HG02870 (cell line): ENCODE measurements around the gene ZNF585A.
"Not testable (repeated sequence)": the region's sequence is repeated elsewhere in the genome, so short reads cannot be mapped to it uniquely, and the experiment has no call there.

Experiments
- ATAC-seq: cut with Tn5 transposase; IDR thresholded peaks from one replicate; pipeline ENCODE4 v1.9.1; 2021; ENCODE audit warnings: mild to moderate bottlenecking, moderate library complexity; ENCODE audit not compliant: unreplicated experiment

The ZNF585A gene

DNA sequence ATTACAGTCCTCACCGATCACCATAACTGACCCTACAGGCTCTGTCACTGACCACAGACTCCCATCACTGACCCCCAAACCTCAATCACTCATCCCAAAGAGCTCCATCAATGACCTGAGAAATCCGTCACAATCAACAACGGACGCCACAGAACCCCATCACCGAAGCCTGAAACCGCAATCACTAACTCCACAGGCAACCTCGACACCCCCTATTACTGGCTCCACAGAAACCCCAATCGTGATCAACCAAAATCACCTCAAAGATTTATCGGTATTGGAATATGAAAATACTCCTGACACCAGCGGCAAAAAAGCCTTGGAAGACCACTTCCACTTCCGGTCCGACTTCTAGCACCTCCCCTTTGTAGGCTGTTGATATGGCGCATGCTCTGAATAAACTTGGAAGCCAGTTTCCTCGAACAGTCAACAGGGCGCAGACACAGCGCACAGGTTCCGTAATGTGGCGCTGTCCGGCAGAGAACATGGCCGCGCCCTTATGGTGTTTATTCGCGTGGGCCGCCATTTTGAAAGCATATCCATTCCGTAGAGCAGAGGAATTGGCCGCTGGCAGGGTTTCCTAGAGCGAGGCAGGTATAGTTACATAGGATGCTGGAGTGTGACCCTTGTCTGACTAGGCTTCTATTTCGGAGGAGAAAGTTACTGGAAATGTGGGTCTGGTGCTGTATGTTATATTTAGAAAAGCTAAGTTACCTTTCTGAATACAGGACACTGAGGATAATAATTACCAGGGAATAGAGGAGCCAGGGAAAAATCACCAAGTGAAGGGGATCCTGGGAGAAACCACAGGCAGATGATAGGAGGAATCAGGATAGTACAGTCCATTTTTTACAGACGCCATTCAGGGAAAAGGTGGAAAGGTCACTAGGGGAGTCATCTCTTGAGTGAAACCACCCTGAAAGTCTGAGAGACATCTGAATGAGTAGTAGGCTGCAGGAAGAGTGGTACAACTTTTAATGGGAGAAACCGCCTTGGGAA lies at the start of gene ZNF585A:
Gene ZNF585A (minus strand): TSS at position 328 of the 999 bp plus-strand sequence. CDS start 2,785 bp downstream, outside the sequence.
- peak; percentile 94 for ATAC-seq

GRCh38 chr19:37221136-37221535 lies 48.6 kb upstream of the ZNF585A start:
- ATAC-seq = no peak

- ATAC-seq = no peak
These were observed 47.9 kb upstream of the ZNF585A start for GRCh38 chr19:37220383-37220782.

DNA sequence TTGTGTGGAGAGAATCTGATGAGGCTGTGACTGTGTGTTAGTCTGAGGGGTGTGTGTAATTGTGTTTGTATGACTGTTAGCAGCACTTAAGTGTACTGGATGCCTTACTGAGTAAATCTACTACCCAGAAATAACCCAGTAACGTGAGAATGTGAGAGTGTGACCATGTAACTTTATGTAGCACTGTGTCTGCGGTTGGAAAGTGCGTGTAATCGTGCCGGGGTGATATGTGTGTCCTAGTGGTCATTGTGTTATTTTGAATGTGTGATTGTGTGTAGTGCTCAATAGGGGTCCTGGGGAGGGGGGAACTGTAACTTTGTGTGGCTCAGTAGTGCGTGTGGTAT lies 46.1 kb upstream of the ZNF585A start:
- ATAC-seq = no peak

DNA sequence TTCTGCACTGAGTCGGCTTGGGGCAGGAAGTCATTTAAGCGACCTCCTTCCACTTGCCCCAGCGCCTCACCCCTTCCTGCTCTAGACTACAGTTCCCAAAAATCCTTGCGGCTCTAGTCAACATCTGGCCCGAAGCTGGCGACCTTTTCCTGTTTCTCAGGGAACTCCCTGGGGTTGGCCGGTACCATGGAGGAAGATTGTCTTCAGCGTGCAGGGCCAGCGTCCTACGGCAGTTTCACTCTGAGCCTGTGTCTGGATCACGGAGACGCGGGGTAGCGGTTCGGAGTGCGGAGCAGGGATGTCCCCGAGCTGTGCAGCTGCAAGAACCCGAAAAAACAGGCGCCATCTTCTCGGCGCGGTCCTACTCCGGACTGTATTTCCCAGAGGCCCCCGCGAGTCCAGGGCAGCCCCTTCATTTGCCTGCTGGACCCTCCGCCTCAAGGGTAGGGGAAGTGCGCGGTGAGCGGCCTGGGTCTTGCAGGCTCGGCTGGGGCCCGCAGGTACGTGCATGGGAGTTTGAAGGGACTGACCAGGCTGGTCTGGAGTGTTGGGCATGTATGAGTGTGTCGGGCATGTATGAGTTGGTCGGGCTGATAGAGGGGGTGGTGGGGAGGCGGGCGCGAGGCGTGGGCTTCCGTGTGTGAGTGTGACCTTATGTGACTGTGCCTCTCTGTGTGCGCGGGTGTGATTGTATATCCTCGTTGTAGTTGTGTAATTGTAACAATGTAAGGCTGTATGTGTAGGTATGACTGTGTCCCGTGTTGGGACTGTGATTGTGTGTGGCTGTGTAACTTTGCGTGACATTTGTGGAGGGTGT lies 45.5 kb upstream of the ZNF585A start, which contains the start of gene ZNF383:
Gene ZNF383 (plus strand): TSS at position 440 of the 817 bp plus-strand sequence. CDS start 12,240 bp downstream, outside the sequence.
- ATAC-seq = peak; percentile 84

- no peak for ATAC-seq
These were observed 44.9 kb upstream of the ZNF585A start for GRCh38 chr19:37217480-37217774.

DNA sequence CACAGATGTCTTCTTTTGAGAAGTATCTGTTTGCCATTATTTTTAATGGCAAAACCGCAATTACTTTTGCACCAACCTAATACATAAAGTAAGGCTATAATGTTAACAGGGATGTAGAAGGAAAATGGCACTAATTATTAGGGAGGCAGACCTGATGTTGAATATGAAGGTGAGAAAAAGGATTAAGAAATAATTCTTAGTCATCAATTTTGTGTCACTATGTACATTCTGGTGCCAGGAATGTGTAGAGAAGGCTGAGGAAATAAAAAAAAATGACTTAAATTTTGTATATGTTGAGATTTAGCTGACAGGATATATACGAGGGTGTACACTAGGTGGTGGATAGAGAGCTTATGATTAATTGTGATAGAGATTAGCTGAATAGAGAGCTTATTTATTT lies 25.3 kb upstream of the ZNF585A start:
- no peak for ATAC-seq

GRCh38 chr19:37197115-37197514 lies 24.6 kb upstream of the ZNF585A start:
- ATAC-seq = not testable (repeated sequence)

DNA sequence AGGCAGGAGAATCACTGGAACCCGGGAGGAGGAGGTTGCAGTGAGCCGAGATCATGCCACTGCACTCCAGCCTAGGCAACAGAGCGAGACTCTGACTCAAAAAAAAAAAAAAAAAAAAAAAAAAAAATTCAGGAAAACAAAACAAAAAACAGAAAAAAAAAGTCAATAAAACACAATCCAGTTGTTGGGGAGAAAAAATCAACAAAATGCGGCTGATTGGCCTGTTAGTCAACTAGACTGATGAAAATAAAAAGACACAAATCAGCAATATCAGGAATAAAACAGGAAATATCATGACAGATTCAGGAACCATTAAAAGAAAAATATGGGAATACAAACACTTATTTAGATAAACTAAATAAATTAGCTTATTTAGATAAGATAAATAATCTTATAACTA lies 22.8 kb upstream of the ZNF585A start:
- not testable (repeated sequence) for ATAC-seq

DNA sequence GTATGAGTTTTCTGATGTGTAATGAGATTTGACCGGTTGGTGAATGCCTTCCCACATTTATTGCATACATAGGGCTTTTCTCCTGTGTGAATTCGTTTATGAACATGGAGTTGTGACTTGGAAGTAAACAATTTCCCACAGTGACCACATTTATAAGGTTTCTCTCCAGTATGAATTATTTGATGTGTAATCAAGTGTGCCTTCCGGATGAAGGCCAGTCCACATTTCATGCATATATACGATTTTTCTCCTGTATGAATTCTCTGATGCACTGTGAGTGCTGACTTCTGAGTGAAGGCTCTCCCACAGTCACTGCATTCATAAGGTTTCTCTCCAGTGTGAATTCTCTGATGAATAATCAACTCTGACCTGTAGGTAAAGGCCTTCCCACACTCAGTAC lies 13.6 kb upstream of the ZNF585A start:
- not testable (repeated sequence) for ATAC-seq

- no peak for ATAC-seq
These were observed 6.9 kb downstream of the ZNF585A start for GRCh38 chr19:37165635-37166034.

DNA sequence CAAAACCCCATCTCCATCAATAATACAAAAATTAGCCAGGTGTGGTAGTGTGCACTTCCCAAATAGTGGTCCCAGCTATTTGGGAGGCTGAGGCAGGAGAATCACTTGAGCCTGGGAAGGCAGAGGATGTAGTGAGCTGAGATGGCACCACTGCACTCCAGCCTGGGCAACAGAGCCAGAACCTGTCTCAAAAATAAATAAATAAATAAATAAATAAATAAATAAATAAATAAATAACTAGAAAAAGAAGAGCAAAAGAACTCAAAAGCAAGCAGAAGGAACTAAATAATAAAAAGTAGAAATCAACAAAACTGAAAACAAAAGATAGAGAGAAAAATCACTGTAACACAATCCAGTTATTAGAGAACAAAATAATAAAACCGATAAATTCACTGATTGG lies 12.3 kb downstream of the ZNF585A start:
- ATAC-seq = no peak

- no peak for ATAC-seq
These were observed 24.3 kb downstream of the ZNF585A start for GRCh38 chr19:37148214-37148613.

- no peak for ATAC-seq
These were observed 36.4 kb downstream of the ZNF585A start for GRCh38 chr19:37136111-37136510.

DNA sequence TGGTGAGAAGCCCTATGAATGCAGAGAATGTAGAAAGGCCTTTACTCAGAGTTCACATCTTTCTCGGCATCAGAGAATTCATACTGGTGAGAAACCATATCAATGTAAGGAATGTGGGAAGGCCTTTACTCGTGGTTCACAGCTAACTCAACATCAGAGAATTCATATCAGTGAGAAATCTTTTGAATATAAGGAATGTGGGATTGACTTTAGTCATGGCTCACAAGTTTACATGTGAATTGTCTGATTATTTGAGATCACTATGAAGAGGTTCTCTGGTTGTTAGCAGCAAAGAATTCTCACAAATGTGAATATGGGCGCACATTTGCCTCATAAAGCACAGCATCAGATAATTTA lies 43.7 kb downstream of the ZNF585A start:
- no peak for ATAC-seq

GRCh38 chr19:37127999-37128820 lies 44.3 kb downstream of the ZNF585A start:
- no peak for ATAC-seq

DNA sequence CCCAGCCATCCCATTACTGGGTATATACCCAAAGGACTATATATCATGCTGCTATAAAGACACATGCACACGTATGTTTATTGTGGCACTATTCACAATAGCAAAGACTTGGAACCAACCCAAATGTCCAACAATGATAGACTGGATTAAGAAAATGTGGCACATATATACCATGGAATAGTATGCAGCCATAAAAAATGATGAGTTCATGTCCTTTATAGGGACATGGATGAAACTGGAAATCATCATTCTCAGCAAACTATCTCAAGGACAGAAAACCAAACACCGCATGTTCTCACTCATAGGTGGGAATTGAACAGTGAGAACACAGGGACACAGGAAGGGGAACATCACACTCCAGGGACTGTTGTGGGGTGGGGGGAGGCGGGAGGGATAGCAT lies 50.4 kb downstream of the ZNF585A start:
- not testable (repeated sequence) for ATAC-seq

DNA sequence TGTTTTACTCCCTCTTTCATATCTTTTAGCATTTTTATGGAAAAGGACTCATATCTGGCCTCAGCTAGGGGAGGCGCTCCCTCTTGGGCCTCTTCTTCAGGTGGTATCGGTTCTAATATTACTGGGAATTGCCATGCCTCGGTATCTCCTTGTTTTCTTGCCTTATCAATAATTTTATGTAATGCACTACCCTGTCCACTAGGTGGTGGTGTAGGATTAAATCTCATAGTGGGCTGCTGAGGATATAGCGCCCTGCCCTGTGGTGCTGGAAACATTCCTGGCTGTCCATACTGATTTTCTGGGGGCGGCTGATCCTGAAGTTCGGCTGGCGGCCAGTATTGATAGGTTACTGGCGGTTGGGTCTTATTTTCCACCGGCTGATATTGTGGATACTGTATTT lies 58.5 kb downstream of the ZNF585A start:
- no peak for ATAC-seq

- ATAC-seq = not testable (repeated sequence)
These were observed 60.7 kb downstream of the ZNF585A start for GRCh38 chr19:37111753-37112152.

GRCh38 chr19:37104135-37104534 lies 68.4 kb downstream of the ZNF585A start:
- not testable (repeated sequence) for ATAC-seq

- ATAC-seq = no peak
These were observed 73.9 kb downstream of the ZNF585A start for GRCh38 chr19:37098570-37098969.
